NCI-H82 (cell line): ENCODE results near the gene SALL3.
"Not testable (repeated sequence)": the region's sequence is repeated elsewhere in the genome, so short reads cannot be mapped to it uniquely, and the experiment has no call there.

Source experiments
- DNase-seq: peaks from one replicate; lab custom pipeline; 2025; lab: John Stamatoyannopoulos, UW

Gene SALL3

GRCh38 chr18:78979730-78980278, at the start of gene SALL3:
Gene SALL3, plus strand, starts transcription at chr18:78979818. Its CDS starts 457 bp downstream, at chr18:78980275.
- DNase-seq, result peak; percentile 10

- DNase-seq, result no peak
Observed at GRCh38 chr18:78932281-78932680, 47.3 kb upstream of the SALL3 start.

DNA sequence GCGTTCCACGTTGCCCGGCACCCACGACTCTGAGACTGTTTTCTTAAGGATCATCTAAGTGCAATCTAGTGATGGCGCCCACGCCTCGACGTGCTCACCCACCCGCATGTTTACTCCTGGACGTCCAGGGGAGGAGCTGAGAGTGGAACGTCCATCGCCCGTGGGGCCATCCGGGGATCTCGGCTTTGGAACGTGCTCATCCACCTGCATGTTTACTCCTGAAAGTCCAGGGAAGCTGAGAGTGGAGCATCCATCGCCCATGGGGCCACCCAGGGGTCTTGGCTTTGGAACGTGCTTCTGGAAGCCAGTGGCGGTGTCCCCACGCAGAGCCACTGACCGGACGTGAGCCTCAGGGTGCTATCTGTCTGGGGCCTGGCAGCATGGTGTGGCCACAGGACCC, 45.6 kb upstream of the SALL3 start:
- DNase-seq, result no peak

DNA sequence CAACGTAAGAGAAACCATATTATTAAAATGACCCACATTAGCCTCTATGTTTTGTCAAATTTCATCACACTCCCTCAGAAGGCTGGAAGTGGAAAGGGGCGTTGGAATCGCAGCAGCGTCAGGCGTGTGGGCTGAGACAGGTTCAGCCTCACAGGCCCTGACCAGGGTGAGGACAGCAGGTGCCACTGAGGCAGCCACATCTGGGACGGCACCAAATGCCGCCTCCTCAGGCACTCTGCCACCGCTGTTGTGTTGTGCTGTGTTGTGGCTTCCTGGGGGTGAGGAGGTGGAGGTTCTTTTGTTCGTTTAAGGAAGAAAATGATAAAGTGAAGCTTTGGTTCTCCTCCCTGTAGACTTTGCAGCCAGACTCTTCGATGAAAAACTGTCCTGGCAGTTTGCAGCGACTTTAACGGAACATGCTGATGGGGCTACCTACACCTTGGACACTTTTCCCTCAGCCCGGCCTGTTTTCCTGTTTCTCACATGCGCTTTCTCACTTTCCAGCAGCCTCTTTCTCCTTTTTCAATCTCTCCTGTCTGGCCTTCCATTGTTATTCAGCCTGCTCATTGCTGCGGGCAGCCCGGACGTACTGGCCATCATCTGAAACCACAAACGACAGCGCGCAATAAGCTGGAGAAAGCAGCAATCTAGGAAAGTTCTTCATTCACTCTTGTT, 44.9 kb upstream of the SALL3 start:
- DNase-seq, result no peak

DNA sequence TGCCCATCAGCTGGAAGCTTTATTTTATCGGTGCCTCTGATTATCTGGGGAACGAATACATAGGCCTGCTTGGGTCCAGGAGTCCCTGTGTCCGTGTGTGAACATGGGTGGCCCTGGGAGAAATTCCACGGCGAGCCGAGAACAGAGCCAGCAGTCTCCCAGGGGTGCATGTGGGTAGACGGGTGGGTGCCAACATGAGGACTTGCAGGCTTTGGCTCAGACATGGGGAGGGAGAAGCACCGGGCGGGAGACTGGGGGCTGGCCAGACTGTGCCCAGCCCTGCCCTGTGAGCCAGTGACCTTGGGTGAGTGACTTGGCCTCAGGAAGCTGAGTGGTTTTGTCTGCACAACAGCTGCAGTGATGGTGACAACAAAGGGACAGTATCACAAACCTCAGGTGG, 44.2 kb upstream of the SALL3 start:
- DNase-seq, result no peak

DNA sequence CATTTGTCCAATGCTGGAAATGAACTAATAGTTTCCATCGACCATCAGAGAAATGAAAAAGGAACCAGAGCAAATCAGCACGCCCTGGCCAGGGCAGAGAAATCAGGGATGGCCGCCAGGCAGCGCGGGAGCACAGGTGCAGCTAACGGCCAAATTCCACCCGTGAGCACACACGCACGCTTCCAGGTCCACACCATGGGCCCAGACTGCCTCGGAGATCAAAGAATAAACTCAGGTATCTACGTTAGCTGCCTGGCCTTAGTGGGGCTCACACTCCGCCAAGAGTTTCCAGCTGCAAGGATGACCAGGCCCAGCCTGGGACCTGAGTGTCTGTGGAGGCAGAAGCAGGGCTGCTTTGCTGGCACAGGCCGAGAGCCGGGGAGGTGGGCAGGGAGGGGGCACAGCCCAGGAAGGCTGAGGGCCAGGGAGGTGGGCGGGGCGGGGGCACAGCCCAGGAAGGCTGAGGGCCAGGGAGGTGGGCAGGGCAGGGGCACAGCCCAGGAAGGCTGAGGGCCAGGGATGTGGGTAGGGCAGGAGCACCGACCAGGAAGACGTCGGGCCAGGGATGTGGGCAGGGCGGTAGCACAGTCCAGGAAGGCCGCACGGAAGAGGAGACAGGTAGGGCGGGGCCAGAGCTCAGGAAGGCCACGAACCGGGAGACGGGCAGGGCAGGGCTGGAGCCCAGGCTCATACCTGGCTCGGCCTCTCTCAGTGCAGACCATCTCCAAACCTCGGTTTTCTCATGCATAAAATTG, 43.2 kb upstream of the SALL3 start:
- DNase-seq, result no peak

DNA sequence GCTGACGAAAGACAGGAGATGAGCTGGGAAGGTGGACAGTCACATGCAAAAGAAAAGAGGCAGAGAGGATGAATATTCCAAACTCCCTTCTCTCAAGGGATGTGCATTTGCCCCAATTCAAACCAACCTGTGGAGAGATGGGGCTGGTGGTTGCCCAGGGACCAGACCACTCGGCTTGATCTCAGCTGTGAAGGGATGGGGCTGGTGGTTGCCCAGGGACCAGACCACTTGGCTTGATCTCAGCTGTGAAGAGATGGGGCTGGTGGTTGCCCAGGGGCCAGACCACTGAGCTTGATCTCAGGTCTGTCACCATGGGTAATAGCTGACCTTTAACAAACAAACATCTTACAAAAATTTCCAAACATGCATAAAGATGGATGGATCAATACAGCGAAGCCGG, 42.5 kb upstream of the SALL3 start:
- no peak for DNase-seq

- no peak for DNase-seq
Observed at GRCh38 chr18:78939105-78939504, 40.5 kb upstream of the SALL3 start.

- DNase-seq, result no peak
Observed at GRCh38 chr18:78939734-78940494, 39.7 kb upstream of the SALL3 start.

- not testable (repeated sequence) for DNase-seq
Observed at GRCh38 chr18:78942236-78942635, 37.4 kb upstream of the SALL3 start.

- no peak for DNase-seq
Observed at GRCh38 chr18:78945628-78946027, 34.0 kb upstream of the SALL3 start.

- DNase-seq, result no peak
Observed at GRCh38 chr18:78947291-78947690, 32.3 kb upstream of the SALL3 start.

DNA sequence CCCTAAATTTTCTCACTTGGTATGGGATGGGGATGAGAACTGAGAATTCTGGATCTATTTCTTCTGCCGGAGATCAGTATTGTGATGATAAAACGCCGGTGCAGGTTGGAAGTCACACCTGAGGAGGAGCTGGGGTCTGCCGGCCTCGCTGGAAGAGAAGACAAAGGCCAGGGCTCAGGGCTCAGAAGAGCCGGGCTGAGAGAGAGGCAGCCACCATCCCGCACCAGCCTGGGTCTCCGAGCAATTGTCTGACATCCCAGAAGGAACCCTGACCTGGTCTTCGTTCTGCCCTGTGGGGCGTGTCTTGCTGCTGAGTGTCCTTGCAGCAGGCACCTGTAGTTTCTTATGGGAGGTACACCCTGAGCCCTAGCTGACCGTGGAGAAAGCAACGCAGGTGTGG, 31.4 kb upstream of the SALL3 start:
- no peak for DNase-seq

- DNase-seq, result no peak
Observed at GRCh38 chr18:78948707-78949106, 30.9 kb upstream of the SALL3 start.

DNA sequence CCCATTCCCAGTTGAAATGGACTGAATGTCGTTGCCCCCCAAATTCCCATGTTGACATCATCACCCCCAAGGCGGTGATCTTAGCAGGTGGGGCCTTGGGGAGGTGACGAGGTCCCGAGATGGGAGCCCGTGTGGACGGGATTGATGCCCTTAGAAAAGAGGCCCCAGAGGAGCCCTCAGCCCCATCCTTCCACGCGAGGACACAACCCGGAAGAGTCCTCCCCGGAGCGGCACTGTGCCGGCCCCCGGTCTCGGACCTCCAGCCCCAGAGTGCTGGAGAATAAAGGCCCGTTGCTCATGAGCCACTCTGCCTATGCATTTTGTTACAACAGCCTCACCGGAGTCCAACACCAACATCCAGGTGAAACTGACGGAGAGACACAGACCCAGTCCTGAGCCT, 30.4 kb upstream of the SALL3 start:
- DNase-seq, result no peak

DNA sequence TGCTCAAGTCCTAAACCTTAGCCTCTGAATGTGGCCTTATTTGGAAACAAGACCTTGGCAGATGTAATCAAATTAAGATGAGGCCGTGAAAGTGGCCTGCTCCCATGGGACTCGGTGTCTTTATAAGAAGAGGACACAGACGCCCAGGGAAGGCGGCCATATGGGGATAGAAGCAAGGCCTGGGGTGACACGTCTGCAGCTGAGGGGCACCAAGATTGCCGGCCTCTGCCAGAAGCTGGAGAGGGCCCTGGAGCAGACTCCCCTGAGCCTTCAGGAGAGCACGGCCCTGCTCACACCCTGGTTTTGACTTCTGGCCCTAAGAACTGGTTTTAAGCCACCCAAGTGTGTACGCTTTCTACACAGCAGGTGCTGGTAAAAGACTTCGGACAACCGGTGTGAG, 29.2 kb upstream of the SALL3 start:
- no peak for DNase-seq

GRCh38 chr18:78953566-78953965, 26.1 kb upstream of the SALL3 start:
- no peak for DNase-seq

GRCh38 chr18:78955051-78955450, 24.6 kb upstream of the SALL3 start:
- no peak for DNase-seq

- DNase-seq, result peak; percentile 20
Observed at GRCh38 chr18:78957140-78957539, 22.5 kb upstream of the SALL3 start.

GRCh38 chr18:78960709-78961108, 18.9 kb upstream of the SALL3 start:
- DNase-seq, result no peak

GRCh38 chr18:78962098-78962497, 17.5 kb upstream of the SALL3 start:
- DNase-seq, result no peak

GRCh38 chr18:78964727-78965126, 14.9 kb upstream of the SALL3 start:
- not testable (repeated sequence) for DNase-seq

- DNase-seq, result no peak
Observed at GRCh38 chr18:78965260-78965659, 14.4 kb upstream of the SALL3 start.
